Breast epithelium (tissue), 3 donors: ENCODE results near the gene CBFA2T2.

Experiments
- CTCF ChIP-seq, 3 donors: fragments of 450-650 bp; IDR thresholded peaks; one replicate each; pipeline ENCODE4 v1.5.1; 2016 to 2017; ENCODE audit warnings: antibody characterized with exemption in 3 of 3, mild to moderate bottlenecking in 3 of 3, moderate library complexity in 3 of 3
- POLR2A ChIP-seq: fragments of 450-650 bp; IDR thresholded peaks from one replicate; pipeline ENCODE4 v1.6.1; 2016; ENCODE audit warnings: antibody characterized with exemption, mild to moderate bottlenecking, moderate library complexity

- TF ChIP-seq POLR2A (no peak), CTCF (IDR thresholded peaks at IDR 0.05) (no peak)
These were observed 46.2 kb upstream of the CBFA2T2 start, which contains the start of gene SNTA1 for GRCh38 chr20:33443512-33444239.
